Liver (tissue), 9 donors: ENCODE results near the gene THRAP3. TPM values are rescaled to one million over a fixed set of nuclear protein-coding genes. Genes with fewer than 3 reads are reported as not detected.

Source experiments
- DNase-seq: peaks from one replicate; pipeline ENCODE4 v3.0.0-alpha.2; 2017; ENCODE audit warnings: low spot score
- H3K27ac ChIP-seq, 2 donors: one replicate each; pipeline ENCODE4 v1.7.0; 2013; ENCODE audit warnings: inconsistent platforms in 2 of 2, low read length in 2 of 2, control low read depth in 1 of 2, low read depth in 1 of 2, mild to moderate bottlenecking in 1 of 2
- H3K27me3 ChIP-seq, 4 donors: one replicate each; pipeline versions ENCODE4 v1.6.1 to v1.7.0; 2013; ENCODE audit warnings: low read length in 3 of 4, inconsistent platforms in 1 of 4, mild to moderate bottlenecking in 1 of 4, moderate library complexity in 1 of 4; ENCODE audit not compliant: control insufficient read depth in 4 of 4, insufficient read depth in 4 of 4
- H3K36me3 ChIP-seq, 4 donors: one replicate each; pipeline versions ENCODE4 v1.6.1 to v1.7.0; 2013; ENCODE audit warnings: low read length in 3 of 4, mild to moderate bottlenecking in 3 of 4, low read depth in 1 of 4, moderate library complexity in 1 of 4; ENCODE audit not compliant: control insufficient read depth in 4 of 4, insufficient read depth in 3 of 4
- H3K4me1 ChIP-seq, 4 donors: one replicate each; pipeline versions ENCODE4 v1.6.1 to v1.7.0; 2013; ENCODE audit warnings: low read length in 3 of 4, mild to moderate bottlenecking in 3 of 4, moderate library complexity in 1 of 4; ENCODE audit not compliant: control insufficient read depth in 4 of 4, insufficient read depth in 4 of 4
- H3K4me3 ChIP-seq, 3 donors: one replicate each; pipeline versions ENCODE4 v1.6.1 to v1.7.0; 2013; ENCODE audit warnings: low read length in 3 of 3, control low read depth in 1 of 3, low read depth in 1 of 3, mild to moderate bottlenecking in 1 of 3
- H3K9ac ChIP-seq, 2 donors: one replicate each; pipeline ENCODE4 v1.7.0; 2013; ENCODE audit warnings: low read length in 2 of 2, mild to moderate bottlenecking in 2 of 2, moderate library complexity in 2 of 2, control low read depth in 1 of 2, low read depth in 1 of 2
- H3K9me3 ChIP-seq, 4 donors: one replicate each; pipeline versions ENCODE4 v1.6.1 to v1.7.0; 2013; ENCODE audit warnings: low read length in 3 of 4; ENCODE audit not compliant: control insufficient read depth in 4 of 4
- EGR1 ChIP-seq, 2 donors: IDR thresholded peaks; 2 replicates each; pipeline ENCODE4 v1.6.1; 2016 to 2018; ENCODE audit warnings: antibody characterized with exemption in 2 of 2, low read depth in 2 of 2
- FOXA1 ChIP-seq: IDR thresholded peaks from 2 replicates; pipeline ENCODE4 v1.6.1; 2016; ENCODE audit warnings: antibody characterized with exemption
- FOXA2 ChIP-seq: IDR thresholded peaks from 2 replicates; pipeline ENCODE4 v1.6.1; 2016; ENCODE audit warnings: antibody characterized with exemption
- HNF4A ChIP-seq, 2 donors: conservative IDR thresholded peaks; 2 replicates each; pipeline ENCODE4 v1.6.1; 2016; ENCODE audit warnings: antibody characterized with exemption in 2 of 2, mild to moderate bottlenecking in 2 of 2
- HNF4G ChIP-seq: IDR thresholded peaks from 2 replicates; pipeline ENCODE4 v1.6.1; 2016; ENCODE audit warnings: antibody characterized with exemption
- JUND ChIP-seq, 2 donors: IDR thresholded peaks; 2 replicates each; pipeline ENCODE4 v1.6.1; 2016; ENCODE audit warnings: antibody characterized with exemption in 2 of 2
- NR2F2 ChIP-seq: IDR thresholded peaks from 2 replicates; pipeline ENCODE4 v1.6.1; 2016; ENCODE audit warnings: antibody characterized with exemption
- RAD21 ChIP-seq, 2 donors: IDR thresholded peaks; 2 replicates each; pipeline ENCODE4 v1.6.1; 2016; ENCODE audit warnings: antibody characterized with exemption in 2 of 2, mild to moderate bottlenecking in 2 of 2
- RXRA ChIP-seq, 2 donors: IDR thresholded peaks; 2 replicates each; pipeline ENCODE4 v1.6.1; 2017 to 2018; ENCODE audit warnings: antibody characterized with exemption in 2 of 2, mild to moderate bottlenecking in 1 of 2
- SP1 ChIP-seq: IDR thresholded peaks from 2 replicates; pipeline ENCODE4 v1.6.1; 2018; ENCODE audit warnings: antibody characterized with exemption, mild to moderate bottlenecking
- YY1 ChIP-seq: IDR thresholded peaks from 2 replicates; pipeline ENCODE4 v1.6.1; 2016; ENCODE audit warnings: antibody characterized with exemption, mild to moderate bottlenecking
- WGBS: extraction: QIAGEN DNeasy Blood & Tissue Kit; methylation state at CpG from one replicate; pipeline ENCODE4 v1.1.7; 2013; 5-methylcytosine and 5-hydroxymethylcytosine counted together
- polyA plus RNA-seq, 2 donors: library from polyadenylated mRNA; stranded (reverse) in 1 of 2; unstranded in 1 of 2; fragments of 200-250 nt in 1 of 2; fragments of >200 nt in 1 of 2; fragmentation: Nextera tagmentation in 1 of 2; extraction: Ambion mirVana in 1 of 2; gene quantifications; one replicate each; pipeline versions ENCODE4 v1.2.1 to v1.2.3, GENCODE V29; 2013 to 2015
- total RNA-seq, 2 donors: library from RNA; depleted of rRNA; stranded (reverse); fragments of >200 nt; gene quantifications; one replicate each; pipeline ENCODE4 v1.2.3, GENCODE V29; 2014
- TF ChIP-seq, protein P1 (sequence below): IDR thresholded peaks from 2 replicates; pipeline ENCODE4 v1.6.1; 2016; ENCODE audit warnings: antibody characterized with exemption, mild to moderate bottlenecking
- TF ChIP-seq, protein P2 (sequence below): IDR thresholded peaks from 2 replicates; pipeline ENCODE4 v1.6.1; 2016; ENCODE audit warnings: antibody characterized with exemption
- TF ChIP-seq, protein P3 (sequence below): IDR thresholded peaks from 2 replicates; pipeline ENCODE4 v1.6.1; 2016; ENCODE audit warnings: antibody characterized with exemption
- TF ChIP-seq, protein P4 (sequence below): IDR thresholded peaks from 2 replicates; pipeline ENCODE4 v1.6.1; 2016; ENCODE audit warnings: antibody characterized with exemption
- donor health status: healthy.
- donor health status: healthy.
- donor health status: healthy.
- donor health status: healthy.
- donor health status: healthy.

Gene THRAP3
- total and polyA plus RNA-seq, 4 donors: 21.3 to 55.1 (median 45.8) TPM

DNA sequence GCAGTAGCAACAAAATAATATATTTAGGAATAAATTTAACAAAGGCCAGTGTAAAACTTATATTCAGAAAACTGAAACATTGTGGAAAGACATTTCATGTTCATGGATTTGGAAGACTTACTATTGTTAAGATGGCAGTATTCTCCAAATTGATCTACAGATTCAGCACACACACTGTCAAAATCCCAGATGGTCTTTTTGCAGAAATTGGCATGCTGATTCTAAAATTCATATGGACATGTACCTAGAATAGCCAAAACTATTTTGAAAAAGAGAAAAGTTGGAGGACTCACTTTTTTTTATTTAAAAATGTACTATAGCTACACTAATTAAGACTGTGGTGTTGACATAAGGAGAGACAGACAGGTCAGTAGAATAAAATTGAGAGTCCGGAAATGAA, 50.0 kb downstream of the THRAP3 start (continued):
- TF ChIP-seq, protein P1, sequence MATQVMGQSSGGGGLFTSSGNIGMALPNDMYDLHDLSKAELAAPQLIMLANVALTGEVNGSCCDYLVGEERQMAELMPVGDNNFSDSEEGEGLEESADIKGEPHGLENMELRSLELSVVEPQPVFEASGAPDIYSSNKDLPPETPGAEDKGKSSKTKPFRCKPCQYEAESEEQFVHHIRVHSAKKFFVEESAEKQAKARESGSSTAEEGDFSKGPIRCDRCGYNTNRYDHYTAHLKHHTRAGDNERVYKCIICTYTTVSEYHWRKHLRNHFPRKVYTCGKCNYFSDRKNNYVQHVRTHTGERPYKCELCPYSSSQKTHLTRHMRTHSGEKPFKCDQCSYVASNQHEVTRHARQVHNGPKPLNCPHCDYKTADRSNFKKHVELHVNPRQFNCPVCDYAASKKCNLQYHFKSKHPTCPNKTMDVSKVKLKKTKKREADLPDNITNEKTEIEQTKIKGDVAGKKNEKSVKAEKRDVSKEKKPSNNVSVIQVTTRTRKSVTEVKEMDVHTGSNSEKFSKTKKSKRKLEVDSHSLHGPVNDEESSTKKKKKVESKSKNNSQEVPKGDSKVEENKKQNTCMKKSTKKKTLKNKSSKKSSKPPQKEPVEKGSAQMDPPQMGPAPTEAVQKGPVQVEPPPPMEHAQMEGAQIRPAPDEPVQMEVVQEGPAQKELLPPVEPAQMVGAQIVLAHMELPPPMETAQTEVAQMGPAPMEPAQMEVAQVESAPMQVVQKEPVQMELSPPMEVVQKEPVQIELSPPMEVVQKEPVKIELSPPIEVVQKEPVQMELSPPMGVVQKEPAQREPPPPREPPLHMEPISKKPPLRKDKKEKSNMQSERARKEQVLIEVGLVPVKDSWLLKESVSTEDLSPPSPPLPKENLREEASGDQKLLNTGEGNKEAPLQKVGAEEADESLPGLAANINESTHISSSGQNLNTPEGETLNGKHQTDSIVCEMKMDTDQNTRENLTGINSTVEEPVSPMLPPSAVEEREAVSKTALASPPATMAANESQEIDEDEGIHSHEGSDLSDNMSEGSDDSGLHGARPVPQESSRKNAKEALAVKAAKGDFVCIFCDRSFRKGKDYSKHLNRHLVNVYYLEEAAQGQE: no peak
- TF ChIP-seq EGR1 (IDR thresholded peaks at IDR 0.05; ENCODE audit: low read depth in 2 of 2) (no peak), FOXA1 (no peak)

DNA sequence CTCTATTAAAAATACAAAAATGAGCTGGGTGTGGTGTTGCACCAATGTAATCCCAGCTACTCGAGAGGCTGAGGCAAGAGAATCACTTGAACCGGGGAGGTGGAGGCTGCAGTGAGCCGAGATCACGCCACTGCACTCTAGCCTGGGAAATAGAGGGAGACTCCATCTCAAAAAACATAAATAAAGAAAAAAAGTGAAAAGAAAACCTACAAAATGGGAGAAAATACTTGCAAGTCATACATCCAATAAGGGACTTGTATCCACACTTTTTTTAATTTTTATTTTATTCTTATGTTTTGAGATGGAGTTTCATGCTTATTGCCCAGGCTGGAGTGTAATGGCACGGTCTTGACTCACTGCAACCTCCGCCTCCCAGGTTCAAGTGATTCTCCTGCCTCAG, 52.4 kb downstream of the THRAP3 start:
- Histone ChIP-seq H3K9ac (no peak overlapping the region), H3K27ac (no peak overlapping the region), H3K4me1 (peaks cover 12 to 27% (median 22%) of the 10 kb centered on the region in 4 donors), H3K27me3 (no peaks in the 10 kb centered on the region), H3K9me3 (no peaks in the 10 kb centered on the region), H3K36me3 (peaks cover 2 to 3% (median 3%) of the 10 kb centered on the region in 4 donors), H3K4me3 (no peak overlapping the region)
- 97% methylated on average over 6 of the region's 6 CpGs for WGBS
- TF ChIP-seq HNF4G (no peak), HNF4A (conservative IDR thresholded peaks at IDR 0.05) (no peak), NR2F2 (no peak), RXRA (IDR thresholded peaks at IDR 0.05) (no peak), YY1 (no peak)
- TF ChIP-seq, protein P2, sequence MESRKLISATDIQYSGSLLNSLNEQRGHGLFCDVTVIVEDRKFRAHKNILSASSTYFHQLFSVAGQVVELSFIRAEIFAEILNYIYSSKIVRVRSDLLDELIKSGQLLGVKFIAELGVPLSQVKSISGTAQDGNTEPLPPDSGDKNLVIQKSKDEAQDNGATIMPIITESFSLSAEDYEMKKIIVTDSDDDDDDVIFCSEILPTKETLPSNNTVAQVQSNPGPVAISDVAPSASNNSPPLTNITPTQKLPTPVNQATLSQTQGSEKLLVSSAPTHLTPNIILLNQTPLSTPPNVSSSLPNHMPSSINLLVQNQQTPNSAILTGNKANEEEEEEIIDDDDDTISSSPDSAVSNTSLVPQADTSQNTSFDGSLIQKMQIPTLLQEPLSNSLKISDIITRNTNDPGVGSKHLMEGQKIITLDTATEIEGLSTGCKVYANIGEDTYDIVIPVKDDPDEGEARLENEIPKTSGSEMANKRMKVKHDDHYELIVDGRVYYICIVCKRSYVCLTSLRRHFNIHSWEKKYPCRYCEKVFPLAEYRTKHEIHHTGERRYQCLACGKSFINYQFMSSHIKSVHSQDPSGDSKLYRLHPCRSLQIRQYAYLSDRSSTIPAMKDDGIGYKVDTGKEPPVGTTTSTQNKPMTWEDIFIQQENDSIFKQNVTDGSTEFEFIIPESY: no peak
- TF ChIP-seq, protein P1: no peak
- TF ChIP-seq, protein P3, sequence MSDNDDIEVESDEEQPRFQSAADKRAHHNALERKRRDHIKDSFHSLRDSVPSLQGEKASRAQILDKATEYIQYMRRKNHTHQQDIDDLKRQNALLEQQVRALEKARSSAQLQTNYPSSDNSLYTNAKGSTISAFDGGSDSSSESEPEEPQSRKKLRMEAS: no peak
- DNase-seq: no peak

DNA sequence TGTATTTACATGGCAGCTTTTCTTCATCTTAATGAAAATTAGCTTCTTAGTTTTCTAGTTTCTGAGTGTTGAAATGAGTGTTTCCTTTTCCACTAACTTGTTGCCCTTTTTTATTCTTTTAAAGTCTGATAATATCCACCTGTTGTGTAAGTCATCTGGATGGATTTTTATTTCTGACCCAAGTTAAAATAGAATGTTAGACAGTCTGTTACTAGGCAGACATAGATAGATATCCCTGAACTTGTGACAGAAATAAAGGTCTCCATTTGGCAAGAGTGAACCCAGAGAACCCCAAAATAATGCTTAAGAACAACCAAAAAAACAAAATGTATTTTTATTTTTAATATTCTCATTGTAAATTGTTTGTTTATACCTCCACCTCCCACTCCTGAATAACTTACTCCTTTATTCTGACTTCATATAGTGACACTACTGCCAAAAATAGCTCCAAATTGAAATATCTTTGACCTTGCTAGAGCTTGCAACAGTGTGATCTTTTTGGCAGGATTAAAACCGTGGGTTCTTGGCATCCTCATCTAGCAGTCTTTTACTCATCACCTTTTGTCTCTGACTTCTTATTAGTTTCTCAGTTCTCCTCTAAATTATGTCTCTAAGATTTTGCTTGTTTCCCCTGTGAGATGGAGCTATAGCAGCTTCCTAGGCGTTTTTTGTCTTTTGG, 55.0 kb downstream of the THRAP3 start:
- no peaks in the 10 kb centered on the region for H3K27me3 ChIP-seq
- peak overlapping the region; percentile 69 to 76 for H3K27ac ChIP-seq
- H3K4me3 ChIP-seq: no peak overlapping the region
- H3K9me3 ChIP-seq: no peaks in the 10 kb centered on the region
- peaks cover 3 to 18% (median 10%) of the 10 kb centered on the region in 4 donors for H3K36me3 ChIP-seq
- DNase-seq: no peak
- WGBS: 33% methylated on average over 2 of the region's 2 CpGs
- H3K9ac ChIP-seq: peak overlapping the region in 1 of 2 donors; percentile 16
- H3K4me1 ChIP-seq: peaks cover 11 to 32% (median 25%) of the 10 kb centered on the region in 4 donors
- no peak for TF ChIP-seq YY1
- TF ChIP-seq EGR1 (IDR thresholded peaks at IDR 0.05; ENCODE audit: low read depth in 2 of 2): no peak
- TF ChIP-seq HNF4A (conservative IDR thresholded peaks at IDR 0.05): peak; percentile 44 to 46
- TF ChIP-seq FOXA2: no peak
- TF ChIP-seq RXRA (IDR thresholded peaks at IDR 0.05): peak in 1 of 2 donors; percentile 40
- peak in 1 of 2 donors; percentile 12 for TF ChIP-seq JUND (IDR thresholded peaks at IDR 0.05)
- TF ChIP-seq FOXA1: no peak
- TF ChIP-seq, protein P4, sequence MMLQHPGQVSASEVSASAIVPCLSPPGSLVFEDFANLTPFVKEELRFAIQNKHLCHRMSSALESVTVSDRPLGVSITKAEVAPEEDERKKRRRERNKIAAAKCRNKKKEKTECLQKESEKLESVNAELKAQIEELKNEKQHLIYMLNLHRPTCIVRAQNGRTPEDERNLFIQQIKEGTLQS: peak; percentile 49
- TF ChIP-seq SP1: no peak
- TF ChIP-seq, protein P2: no peak
- TF ChIP-seq, protein P3: no peak
- peak; percentile 4 to 8 for TF ChIP-seq RAD21 (IDR thresholded peaks at IDR 0.05)
- TF ChIP-seq NR2F2: no peak
